H9 (cell line): ENCODE measurements around the gene ITGAE. TPM values are rescaled to one million over a fixed set of nuclear protein-coding genes. Genes with fewer than 3 reads are reported as not detected.

Experiments
- DNase-seq: peaks from one replicate; pipeline ENCODE4 v3.0.0-alpha.2; 2017
- H2AFZ ChIP-seq: one replicate; pipeline ENCODE4 v1.6.1; 2013; ENCODE audit warnings: mild to moderate bottlenecking, low read length, control low read depth, moderate library complexity
- H2AK5ac ChIP-seq: 2 replicates; pipeline ENCODE4 v1.6.1; 2013; ENCODE audit warnings: low read length, control low read depth, mixed read lengths; ENCODE audit not compliant: insufficient read length
- H2BK120ac ChIP-seq: one replicate; pipeline ENCODE4 v1.6.1; 2013; ENCODE audit warnings: low read depth, mild to moderate bottlenecking, low read length, control low read depth, inconsistent platforms; ENCODE audit not compliant: poor library complexity, severe bottlenecking
- H2BK12ac ChIP-seq: 2 replicates; pipeline ENCODE4 v1.6.1; 2013; ENCODE audit warnings: low read length, control low read depth, mixed read lengths, low read depth; ENCODE audit not compliant: insufficient read length
- H2BK15ac ChIP-seq: 2 replicates; pipeline ENCODE4 v1.6.1; 2013; ENCODE audit warnings: low read depth, low read length, control low read depth
- H2BK20ac ChIP-seq: one replicate; pipeline ENCODE4 v1.6.1; 2013; ENCODE audit warnings: low read depth, mild to moderate bottlenecking, low read length, control low read depth, inconsistent platforms; ENCODE audit not compliant: poor library complexity, severe bottlenecking
- H2BK5ac ChIP-seq: 2 replicates; pipeline ENCODE4 v1.6.1; 2013; ENCODE audit warnings: low read length, control low read depth, mixed read lengths; ENCODE audit not compliant: insufficient read length
- H3K14ac ChIP-seq: 2 replicates; pipeline ENCODE4 v1.6.1; 2013; ENCODE audit warnings: low read length, control low read depth; ENCODE audit not compliant: insufficient read depth
- H3K18ac ChIP-seq: 2 replicates; pipeline ENCODE4 v1.6.1; 2013; ENCODE audit warnings: low read depth, mild to moderate bottlenecking, mixed read lengths, low read length, control low read depth; ENCODE audit not compliant: insufficient read length
- H3K23ac ChIP-seq: 2 replicates; pipeline ENCODE4 v1.6.1; 2013; ENCODE audit warnings: low read length, control low read depth, mixed read lengths, low read depth; ENCODE audit not compliant: insufficient read length
- H3K23me2 ChIP-seq: 2 replicates; pipeline ENCODE4 v1.6.1; 2013; ENCODE audit warnings: low read depth, mild to moderate bottlenecking, mixed read lengths, low read length, control low read depth; ENCODE audit not compliant: insufficient read length, poor library complexity, severe bottlenecking
- H3K27ac ChIP-seq: 2 replicates; pipeline ENCODE4 v1.5.1; 2013; ENCODE audit warnings: low read length, control low read depth, mixed read lengths, low read depth; ENCODE audit not compliant: insufficient read length
- H3K27me3 ChIP-seq: 2 replicates; pipeline ENCODE4 v1.6.1; 2013; ENCODE audit warnings: low read length, control low read depth, inconsistent platforms; ENCODE audit not compliant: insufficient read depth
- H3K4ac ChIP-seq: 2 replicates; pipeline ENCODE4 v1.6.1; 2013; ENCODE audit warnings: low read depth, mild to moderate bottlenecking, control low read depth, inconsistent platforms, low read length, moderate library complexity
- H3K4me1 ChIP-seq: 2 replicates; pipeline ENCODE4 v1.6.1; 2013; ENCODE audit warnings: low read length, control low read depth, inconsistent platforms; ENCODE audit not compliant: insufficient read depth
- H3K4me2 ChIP-seq: 2 replicates; pipeline ENCODE4 v1.6.1; 2013; ENCODE audit warnings: low read length, control low read depth, mixed read lengths; ENCODE audit not compliant: insufficient read length, insufficient read depth
- H3K56ac ChIP-seq: 2 replicates; pipeline ENCODE4 v1.6.1; 2013; ENCODE audit warnings: low read depth, mild to moderate bottlenecking, mixed read lengths, low read length, control low read depth; ENCODE audit not compliant: insufficient read length
- H3K79me1 ChIP-seq: 2 replicates; pipeline ENCODE4 v1.6.1; 2013; ENCODE audit warnings: low read depth, mild to moderate bottlenecking, moderate library complexity, low read length, control low read depth, inconsistent platforms; ENCODE audit not compliant: insufficient read depth, poor library complexity, severe bottlenecking
- H3K79me2 ChIP-seq: 2 replicates; pipeline ENCODE4 v1.6.1; 2013; ENCODE audit warnings: low read length, control low read depth, inconsistent platforms; ENCODE audit not compliant: insufficient read depth
- H3K9ac ChIP-seq: 2 replicates; pipeline ENCODE4 v1.6.1; 2013; ENCODE audit warnings: low read length, control low read depth, mixed read lengths; ENCODE audit not compliant: insufficient read length; ENCODE audit errors: extremely low read depth
- H3K9me3 ChIP-seq: one replicate; pipeline ENCODE4 v1.6.1; 2013; ENCODE audit warnings: low read depth, low read length, inconsistent platforms; ENCODE audit not compliant: control insufficient read depth
- H3T11ph ChIP-seq: one replicate; pipeline ENCODE4 v1.6.1; 2013; ENCODE audit warnings: mild to moderate bottlenecking, low read length, control low read depth, inconsistent platforms
- H4K20me1 ChIP-seq: one replicate; pipeline ENCODE4 v1.6.1; 2013; ENCODE audit not compliant: control insufficient read depth, insufficient read length, insufficient read depth
- H4K5ac ChIP-seq: 2 replicates; pipeline ENCODE4 v1.6.1; 2013; ENCODE audit warnings: low read depth, mild to moderate bottlenecking, mixed read lengths, low read length, control low read depth; ENCODE audit not compliant: insufficient read length
- H4K8ac ChIP-seq: replicated peaks from 2 replicates; pipeline ENCODE4 v1.6.1; 2013; ENCODE audit warnings: low read length, control low read depth, mixed read lengths, low read depth; ENCODE audit not compliant: insufficient read length
- H4K91ac ChIP-seq: 2 replicates; pipeline ENCODE4 v1.6.1; 2013; ENCODE audit warnings: low read depth, mild to moderate bottlenecking, moderate library complexity, mixed read lengths, low read length, control low read depth; ENCODE audit not compliant: insufficient read length
- H3K27ac Mint-ChIP-seq, 3 experiments: 2 replicates in 2 of 3; 3 replicates in 1 of 3; pipeline ENCODE4 v1.8.0; 2020 to 2021; ENCODE audit warnings: mixed read lengths in 3 of 3, mild to moderate bottlenecking in 1 of 3, moderate library complexity in 1 of 3
- H3K27me3 Mint-ChIP-seq: 2 replicates; pipeline ENCODE4 v1.8.0; 2021; ENCODE audit warnings: low read depth, mild to moderate bottlenecking, moderate library complexity, mixed read lengths
- H3K36me3 Mint-ChIP-seq, 3 experiments: 2 replicates in 2 of 3; 3 replicates in 1 of 3; pipeline ENCODE4 v1.8.0; 2020 to 2021; ENCODE audit warnings: low read depth in 3 of 3, mixed read lengths in 3 of 3; ENCODE audit not compliant: insufficient read depth in 1 of 3
- H3K4me1 Mint-ChIP-seq, 2 experiments: 2 replicates each; pipeline ENCODE4 v1.8.0; 2020; ENCODE audit warnings: mixed read lengths in 2 of 2
- H3K4me3 Mint-ChIP-seq, 2 experiments: 2 replicates in 1 of 2; 3 replicates in 1 of 2; pipeline ENCODE4 v1.8.0; 2020 to 2021; ENCODE audit warnings: mild to moderate bottlenecking in 2 of 2, mixed read lengths in 2 of 2, moderate library complexity in 1 of 2
- H3K9me3 Mint-ChIP-seq, 2 experiments: 2 replicates in 1 of 2; 3 replicates in 1 of 2; pipeline ENCODE4 v1.8.0; 2020; ENCODE audit warnings: mild to moderate bottlenecking in 2 of 2, mixed read lengths in 2 of 2, moderate library complexity in 1 of 2
- CTCF ChIP-seq: fragments of 200-600 bp; sonication (generic); conservative IDR thresholded peaks from 3 replicates; pipeline ENCODE4 v1.8.0; 2021; ENCODE audit warnings: antibody characterized with exemption, mild to moderate bottlenecking
- WGBS: extraction: QIAGEN DNeasy Blood & Tissue Kit; methylation state at CpG from one replicate; pipeline ENCODE4 v1.1.7; 2013; ENCODE audit warnings: missing lambda C conversion rate, low lambda C conversion rate, mixed read lengths; ENCODE audit not compliant: insufficient read length; ENCODE audit errors: extremely low coverage; 5-methylcytosine and 5-hydroxymethylcytosine counted together
- total RNA-seq: library from RNA; stranded (reverse); gene quantifications from 2 replicates; pipeline ENCODE4 v1.2.1, GENCODE V29; 2021

ITGAE gene
- total RNA-seq, 1 experiment from 2014 or later: 23.5 TPM

GRCh38 chr17:3803308-3803640 lies 2.3 kb upstream of the ITGAE start:
- Histone ChIP-seq H2AFZ (no peak overlapping the region), H3T11ph (no peak overlapping the region), H3K14ac (no peak overlapping the region), H4K91ac (no peak overlapping the region), H2AK5ac (no peak overlapping the region), H3K27me3 (no peaks in the 10 kb centered on the region), H3K9ac (no peak overlapping the region), H2BK15ac (no peak overlapping the region), H3K18ac (no peak overlapping the region), H4K20me1 (no peaks in the 10 kb centered on the region), H3K4ac (no peak overlapping the region), H3K27ac (no peak overlapping the region), H3K4me1 (no peaks in the 10 kb centered on the region), H2BK12ac (no peak overlapping the region), H3K9me3 (no peaks in the 10 kb centered on the region), H3K79me2 (no peaks in the 10 kb centered on the region), H3K4me2 (no peak overlapping the region), H3K79me1 (no peaks in the 10 kb centered on the region), H2BK20ac (no peak overlapping the region), H3K56ac (no peak overlapping the region), H4K5ac (no peak overlapping the region), H2BK120ac (no peak overlapping the region), H2BK5ac (no peak overlapping the region), H4K8ac (no peak overlapping the region), H3K23me2 (no peaks in the 10 kb centered on the region), H3K23ac (no peak overlapping the region)
- Mint-ChIP-seq H3K27ac (no peak overlapping the region), H3K36me3 (peaks cover 1 to 39% (median 32%) of the 10 kb centered on the region in 3 experiments; a peak in 5 of 7 replicates), H3K27me3 (no peaks in the 10 kb centered on the region; the same call in 1 of the 2 replicates), H3K4me3 (no peak overlapping the region), H3K4me1 (peaks cover 0 to 3% of the 10 kb centered on the region in 2 experiments; a peak in 1 of 4 replicates), H3K9me3 (no peaks in the 10 kb centered on the region)
- TF ChIP-seq CTCF: no peak
- WGBS: no CpG with 5 or more reads among the region's 5 CpGs
- DNase-seq: no peak
